ENCODE measurements around the gene CLDN17.

The CLDN17 gene

DNA sequence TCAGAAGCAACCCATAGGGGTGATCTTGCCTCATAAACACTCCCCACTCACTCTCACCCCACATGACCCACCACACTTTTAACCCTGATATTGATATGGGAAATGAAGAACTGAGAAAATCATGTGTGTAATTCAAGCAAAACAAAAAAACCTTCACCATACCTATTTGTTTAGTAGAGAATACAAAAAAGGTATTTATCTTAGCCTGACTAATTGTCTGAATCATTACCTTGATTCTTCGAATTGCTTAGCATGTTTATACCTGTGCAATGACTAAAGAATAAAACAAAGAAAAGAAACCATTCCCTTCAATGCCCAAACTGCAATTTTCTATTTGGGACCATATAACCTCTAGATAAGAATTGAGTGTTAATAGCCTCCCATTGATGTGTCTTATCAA is 1.8 kb downstream of the CLDN17 start:
- TF ChIP-seq CTCF (IDR thresholded peaks at IDR 0.05; ENCODE audit: low read depth, low read length): no peak
- no peak for DNase-seq (ENCODE audit: extremely low read depth, low read depth)

- no peak for TF ChIP-seq CTCF (IDR thresholded peaks at IDR 0.05; ENCODE audit: low read depth, low read length)
- no peak for DNase-seq (ENCODE audit: extremely low read depth, low read depth)
Observed at GRCh38 chr21:30153697-30154340, 12.8 kb downstream of the CLDN17 start.

- no peak for TF ChIP-seq CTCF (IDR thresholded peaks at IDR 0.05; ENCODE audit: low read depth, low read length)
- DNase-seq (ENCODE audit: extremely low read depth, low read depth): no peak
Observed at GRCh38 chr21:30152792-30153191, 13.8 kb downstream of the CLDN17 start.

DNA sequence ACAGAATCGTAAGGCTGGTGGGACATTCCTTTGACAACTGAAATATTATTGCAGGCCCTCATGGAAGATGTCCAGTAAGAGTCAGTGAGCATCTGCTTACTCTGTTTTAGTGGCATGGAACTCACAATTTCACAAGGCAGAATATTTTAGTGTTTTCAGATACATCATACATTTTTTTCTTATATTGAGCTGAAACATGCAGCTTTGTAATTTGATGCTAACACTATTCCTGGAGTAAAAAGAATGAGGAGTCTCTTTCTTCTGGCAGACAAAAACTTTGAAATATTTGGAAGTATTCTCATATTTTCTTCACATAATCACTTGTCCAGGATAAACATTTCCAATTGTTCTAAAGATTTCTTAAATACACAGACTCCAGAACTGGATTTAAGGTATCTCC is 17.7 kb downstream of the CLDN17 start:
- DNase-seq (ENCODE audit: extremely low read depth, low read depth): no peak
- no peak for TF ChIP-seq CTCF (IDR thresholded peaks at IDR 0.05; ENCODE audit: low read depth, low read length)

GRCh38 chr21:30146558-30147282 is 19.9 kb downstream of the CLDN17 start:
- TF ChIP-seq CTCF (IDR thresholded peaks at IDR 0.05; ENCODE audit: low read depth, low read length): no peak
- DNase-seq (ENCODE audit: extremely low read depth, low read depth): no peak

DNA sequence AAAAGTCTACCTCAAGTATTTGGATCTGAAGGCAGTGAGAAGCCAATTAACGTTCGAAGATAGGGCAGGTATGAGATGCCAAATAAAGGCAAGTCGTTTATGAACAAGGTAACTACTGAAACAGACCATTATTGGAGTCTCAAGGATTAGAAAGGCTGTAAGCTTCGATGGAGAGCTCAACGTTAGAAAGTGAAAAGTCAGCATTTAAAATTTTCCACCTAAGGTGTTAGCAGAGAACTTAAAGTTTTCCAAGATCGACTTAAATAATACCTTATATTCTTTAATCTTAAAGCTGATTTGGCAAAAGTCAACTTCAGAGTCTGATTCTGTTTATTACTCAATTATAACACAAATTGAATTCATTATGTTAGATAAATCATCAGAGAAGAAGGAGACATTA is 28.1 kb downstream of the CLDN17 start:
- no peak for TF ChIP-seq CTCF (IDR thresholded peaks at IDR 0.05; ENCODE audit: low read depth, low read length)

GRCh38 chr21:30129246-30129645 is 37.4 kb downstream of the CLDN17 start:
- no peak for DNase-seq (ENCODE audit: extremely low read depth, low read depth)
- TF ChIP-seq CTCF (IDR thresholded peaks at IDR 0.05; ENCODE audit: low read depth, low read length): no peak

More for the DNA sequence above, 28.1 kb downstream of the CLDN17 start:
- DNase-seq (ENCODE audit: extremely low read depth, low read depth): no peak

All from AG09319 (cell line).